ENCODE results near the gene SPACA7.

DNA sequence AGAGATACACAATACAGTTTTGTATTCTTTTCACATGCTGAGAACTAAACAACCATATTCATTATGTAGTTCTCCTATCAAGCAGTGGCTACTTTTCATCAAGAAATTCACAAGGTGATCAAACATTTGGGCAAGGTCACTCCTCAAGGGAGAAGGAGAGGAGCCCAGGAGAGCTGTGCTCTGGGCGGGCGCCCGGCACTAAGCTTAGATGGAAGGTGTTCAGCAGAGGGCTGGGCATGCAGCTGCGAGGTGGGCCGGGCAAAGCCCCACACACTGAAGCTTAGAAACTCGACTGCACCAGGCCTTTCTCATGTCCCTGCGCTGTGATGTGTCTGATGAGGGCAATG is 30.4 kb upstream of the SPACA7 start:
- no peak for TF ChIP-seq POLR2AphosphoS5 (IDR thresholded peaks at IDR 0.05; ENCODE audit: low read depth, low read length)
- no peak for TF ChIP-seq TAF1 (IDR thresholded peaks at IDR 0.05; ENCODE audit: borderline replicate concordance, insufficient read depth, low read length)
- TF ChIP-seq FOXP2 (optimal IDR thresholded peaks at IDR 0.05; ENCODE audit: borderline replicate concordance, extremely low read depth, extremely low read length, insufficient read depth) = no peak

Measured in PFSK-1 (cell line).